K562 (cell line): Measurements from ENCODE around the gene RNF213.

Experiments used
- GTF2A2 ChIP-seq: IDR thresholded peaks from 2 replicates; pipeline ENCODE4 v1.6.1; 2016; ENCODE audit warnings: mild to moderate bottlenecking, missing genetic modification characterization, missing compliant biosample characterization
- RAD21 ChIP-seq, 2 experiments: fragments of 250-450 bp in 1 of 2; fragments of 450-650 bp in 1 of 2; sonication (Bioruptor Pico) in 1 of 2; formaldehyde crosslinking in 1 of 2; IDR thresholded peaks in 1 of 2; conservative IDR thresholded peaks in 1 of 2; 2 replicates each; pipeline versions ENCODE4 v1.4.0 to v1.8.0; 2020 to 2022; ENCODE audit warnings: mild to moderate bottlenecking in 2 of 2, moderate library complexity in 1 of 2
- SREBF2 ChIP-seq: sonication (generic); formaldehyde crosslinking; IDR thresholded peaks from 2 replicates; pipeline ENCODE4 v1.4.0; 2020; ENCODE audit warnings: mild to moderate bottlenecking, missing genetic modification reagents
- ZNF140 ChIP-seq: fragments of 250-450 bp; sonication (Bioruptor Pico); IDR thresholded peaks from 2 replicates; pipeline ENCODE4 v1.8.0; 2021; ENCODE audit warnings: moderate library complexity, mild to moderate bottlenecking, inconsistent platforms
- TF ChIP-seq, protein P1 (sequence below), 3 experiments: IDR thresholded peaks in 2 of 3; conservative IDR thresholded peaks in 1 of 3; 2 replicates each; pipeline ENCODE4 v1.5.1; 2011 to 2012; ENCODE audit warnings: low read length in 3 of 3, mild to moderate bottlenecking in 3 of 3, control low read depth in 2 of 3, improper control_type of control experiment in 1 of 3, inconsistent platforms in 1 of 3, low read depth in 1 of 3, mixed read lengths in 1 of 3, moderate library complexity in 1 of 3; ENCODE audit not compliant: insufficient read depth in 2 of 3

- TF ChIP-seq, protein P1, sequence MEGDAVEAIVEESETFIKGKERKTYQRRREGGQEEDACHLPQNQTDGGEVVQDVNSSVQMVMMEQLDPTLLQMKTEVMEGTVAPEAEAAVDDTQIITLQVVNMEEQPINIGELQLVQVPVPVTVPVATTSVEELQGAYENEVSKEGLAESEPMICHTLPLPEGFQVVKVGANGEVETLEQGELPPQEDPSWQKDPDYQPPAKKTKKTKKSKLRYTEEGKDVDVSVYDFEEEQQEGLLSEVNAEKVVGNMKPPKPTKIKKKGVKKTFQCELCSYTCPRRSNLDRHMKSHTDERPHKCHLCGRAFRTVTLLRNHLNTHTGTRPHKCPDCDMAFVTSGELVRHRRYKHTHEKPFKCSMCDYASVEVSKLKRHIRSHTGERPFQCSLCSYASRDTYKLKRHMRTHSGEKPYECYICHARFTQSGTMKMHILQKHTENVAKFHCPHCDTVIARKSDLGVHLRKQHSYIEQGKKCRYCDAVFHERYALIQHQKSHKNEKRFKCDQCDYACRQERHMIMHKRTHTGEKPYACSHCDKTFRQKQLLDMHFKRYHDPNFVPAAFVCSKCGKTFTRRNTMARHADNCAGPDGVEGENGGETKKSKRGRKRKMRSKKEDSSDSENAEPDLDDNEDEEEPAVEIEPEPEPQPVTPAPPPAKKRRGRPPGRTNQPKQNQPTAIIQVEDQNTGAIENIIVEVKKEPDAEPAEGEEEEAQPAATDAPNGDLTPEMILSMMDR (IDR thresholded peaks at IDR 0.05 in 2 of 3, conservative IDR thresholded peaks at IDR 0.05 in 1 of 3; ENCODE audit: insufficient read depth in 2 of 3, low read depth in 1 of 3, low read length in 3 of 3): no peak
- TF ChIP-seq RAD21 (CRISPR knock-in tag; conservative IDR thresholded peaks at IDR 0.05 in 1 of 2, IDR thresholded peaks at IDR 0.05 in 1 of 2): no peak
- no peak for TF ChIP-seq GTF2A2 (tag)
- no peak for TF ChIP-seq SREBF2 (CRISPR knock-in tag)
- no peak for TF ChIP-seq ZNF140 (CRISPR knock-in tag)
Measured at GRCh38 chr17:80428796-80429195, 168.1 kb downstream of the RNF213 start.
